ENCODE data around the gene NUS1. TPM values are rescaled to one million over a fixed set of nuclear protein-coding genes. Genes with fewer than 3 reads are reported as not detected.
"Not testable (repeated sequence)": the region's sequence is repeated elsewhere in the genome, so short reads cannot be mapped to it uniquely, and the experiment has no call there.

Gene NUS1
- total and polyA plus RNA-seq, 10 donors: 11.5 to 38.8 (median 29.6) TPM

- no peak overlapping the region for H3K27ac ChIP-seq
- no peak for TF ChIP-seq CTCF (IDR thresholded peaks at IDR 0.05 in 8 of 11, conservative IDR thresholded peaks at IDR 0.05 in 3 of 11)
- no peak for TF ChIP-seq POLR2A (IDR thresholded peaks at IDR 0.05)
- TF ChIP-seq POLR2AphosphoS5 (IDR thresholded peaks at IDR 0.05): no peak
- no peaks in the 10 kb centered on the region for H3K27me3 ChIP-seq (replicated peaks in 1 of 7)
- H3K4me1 ChIP-seq: no peaks in the 10 kb centered on the region
- intact Hi-C loops (cut with DNase I; ENCODE audit: low total_unique reads): no loop called here
- peaks cover 0 to 13% (median 2%) of the 10 kb centered on the region in 8 donors for H3K9me3 ChIP-seq
- no peak for DNase-seq
- no peaks in the 10 kb centered on the region for H3K36me3 ChIP-seq
- no peak overlapping the region for H3K4me3 ChIP-seq
- WGBS, 5 donors: 91 to 98% (median 96%) methylated on average over 2 of the region's 2 CpGs
Observed at GRCh38 chr6:117642976-117643375, 32.3 kb upstream of the NUS1 start.

- H3K27ac ChIP-seq; DNase-seq; H3K4me1 ChIP-seq; intact Hi-C loops (cut with DNase I; ENCODE audit: low total_unique reads); H3K9me3 ChIP-seq; H3K4me3 ChIP-seq; H3K36me3 ChIP-seq; H3K27me3 ChIP-seq (replicated peaks in 1 of 7): not testable (repeated sequence)
- 76 to 91% (median 82%) methylated on average over 3 of the region's 3 CpGs for WGBS, 5 donors
Observed at GRCh38 chr6:117651984-117652383, 23.3 kb upstream of the NUS1 start.

GRCh38 chr6:117653949-117654348 is 21.3 kb upstream of the NUS1 start:
- TF ChIP-seq CTCF (IDR thresholded peaks at IDR 0.05 in 8 of 11, conservative IDR thresholded peaks at IDR 0.05 in 3 of 11) (no peak), POLR2A (IDR thresholded peaks at IDR 0.05) (no peak), POLR2AphosphoS5 (IDR thresholded peaks at IDR 0.05) (no peak)
- no peak overlapping the region for H3K27ac ChIP-seq
- H3K27me3 ChIP-seq (replicated peaks in 1 of 7): no peaks in the 10 kb centered on the region
- H3K4me3 ChIP-seq: no peak overlapping the region
- H3K9me3 ChIP-seq: peaks cover 0 to 7% (median 0%) of the 10 kb centered on the region in 8 donors
- 85 to 95% (median 94%) methylated on average over 2 of the region's 2 CpGs for WGBS, 5 donors
- no peaks in the 10 kb centered on the region for H3K4me1 ChIP-seq
- DNase-seq: no peak
- no peaks in the 10 kb centered on the region for H3K36me3 ChIP-seq
- intact Hi-C loops (cut with DNase I; ENCODE audit: low total_unique reads): no loop called here

GRCh38 chr6:117655380-117655779 is 19.9 kb upstream of the NUS1 start:
- WGBS, 5 donors: 54 to 80% (median 77%) methylated on average over 2 of the region's 2 CpGs

More at GRCh38 chr6:117655380-117655779, 19.9 kb upstream of the NUS1 start:
- DNase-seq: no peak
- Histone ChIP-seq H3K36me3 (no peaks in the 10 kb centered on the region), H3K9me3 (peaks cover 0 to 7% (median 0%) of the 10 kb centered on the region in 8 donors), H3K27ac (no peak overlapping the region), H3K4me1 (no peaks in the 10 kb centered on the region), H3K27me3 (replicated peaks in 1 of 7) (no peaks in the 10 kb centered on the region), H3K4me3 (no peak overlapping the region)
- TF ChIP-seq POLR2AphosphoS5 (IDR thresholded peaks at IDR 0.05): no peak
- TF ChIP-seq CTCF (IDR thresholded peaks at IDR 0.05 in 8 of 11, conservative IDR thresholded peaks at IDR 0.05 in 3 of 11): no peak
- no peak for TF ChIP-seq POLR2A (IDR thresholded peaks at IDR 0.05)
- intact Hi-C loops (cut with DNase I; ENCODE audit: low total_unique reads): no loop called here
